Liver (tissue), 9 donors: ENCODE measurements around the gene MAP3K12. TPM values are rescaled to one million over a fixed set of nuclear protein-coding genes. Genes with fewer than 3 reads are reported as not detected.

ENCODE experiments used
- DNase-seq: peaks from one replicate; pipeline ENCODE4 v3.0.0-alpha.2; 2017; ENCODE audit warnings: low spot score
- H3K27ac ChIP-seq, 2 donors: one replicate each; pipeline ENCODE4 v1.7.0; 2013; ENCODE audit warnings: inconsistent platforms in 2 of 2, low read length in 2 of 2, control low read depth in 1 of 2, low read depth in 1 of 2, mild to moderate bottlenecking in 1 of 2
- H3K27me3 ChIP-seq, 4 donors: one replicate each; pipeline versions ENCODE4 v1.6.1 to v1.7.0; 2013; ENCODE audit warnings: low read length in 3 of 4, inconsistent platforms in 1 of 4, mild to moderate bottlenecking in 1 of 4, moderate library complexity in 1 of 4; ENCODE audit not compliant: control insufficient read depth in 4 of 4, insufficient read depth in 4 of 4
- H3K36me3 ChIP-seq, 4 donors: one replicate each; pipeline versions ENCODE4 v1.6.1 to v1.7.0; 2013; ENCODE audit warnings: low read length in 3 of 4, mild to moderate bottlenecking in 3 of 4, low read depth in 1 of 4, moderate library complexity in 1 of 4; ENCODE audit not compliant: control insufficient read depth in 4 of 4, insufficient read depth in 3 of 4
- H3K4me1 ChIP-seq, 4 donors: one replicate each; pipeline versions ENCODE4 v1.6.1 to v1.7.0; 2013; ENCODE audit warnings: low read length in 3 of 4, mild to moderate bottlenecking in 3 of 4, moderate library complexity in 1 of 4; ENCODE audit not compliant: control insufficient read depth in 4 of 4, insufficient read depth in 4 of 4
- H3K4me3 ChIP-seq, 3 donors: one replicate each; pipeline versions ENCODE4 v1.6.1 to v1.7.0; 2013; ENCODE audit warnings: low read length in 3 of 3, control low read depth in 1 of 3, low read depth in 1 of 3, mild to moderate bottlenecking in 1 of 3
- H3K9ac ChIP-seq, 2 donors: one replicate each; pipeline ENCODE4 v1.7.0; 2013; ENCODE audit warnings: low read length in 2 of 2, mild to moderate bottlenecking in 2 of 2, moderate library complexity in 2 of 2, control low read depth in 1 of 2, low read depth in 1 of 2
- H3K9me3 ChIP-seq, 4 donors: one replicate each; pipeline versions ENCODE4 v1.6.1 to v1.7.0; 2013; ENCODE audit warnings: low read length in 3 of 4; ENCODE audit not compliant: control insufficient read depth in 4 of 4
- ATF3 ChIP-seq: IDR thresholded peaks from 2 replicates; pipeline ENCODE4 v1.6.1; 2016; ENCODE audit warnings: antibody characterized with exemption
- EGR1 ChIP-seq, 2 donors: IDR thresholded peaks; 2 replicates each; pipeline ENCODE4 v1.6.1; 2016 to 2018; ENCODE audit warnings: antibody characterized with exemption in 2 of 2, low read depth in 2 of 2
- FOXA2 ChIP-seq: IDR thresholded peaks from 2 replicates; pipeline ENCODE4 v1.6.1; 2016; ENCODE audit warnings: antibody characterized with exemption
- GABPA ChIP-seq, 2 donors: IDR thresholded peaks in 1 of 2; conservative IDR thresholded peaks in 1 of 2; 2 replicates each; pipeline ENCODE4 v1.6.1; 2016; ENCODE audit warnings: antibody characterized with exemption in 2 of 2, mild to moderate bottlenecking in 1 of 2, moderate library complexity in 1 of 2
- HNF4G ChIP-seq: IDR thresholded peaks from 2 replicates; pipeline ENCODE4 v1.6.1; 2016; ENCODE audit warnings: antibody characterized with exemption
- JUND ChIP-seq, 2 donors: IDR thresholded peaks; 2 replicates each; pipeline ENCODE4 v1.6.1; 2016; ENCODE audit warnings: antibody characterized with exemption in 2 of 2
- MAX ChIP-seq: IDR thresholded peaks from 2 replicates; pipeline ENCODE4 v1.6.1; 2016; ENCODE audit warnings: antibody characterized with exemption
- NR2F2 ChIP-seq: IDR thresholded peaks from 2 replicates; pipeline ENCODE4 v1.6.1; 2016; ENCODE audit warnings: antibody characterized with exemption
- RAD21 ChIP-seq, 2 donors: IDR thresholded peaks; 2 replicates each; pipeline ENCODE4 v1.6.1; 2016; ENCODE audit warnings: antibody characterized with exemption in 2 of 2, mild to moderate bottlenecking in 2 of 2
- REST ChIP-seq: IDR thresholded peaks from 2 replicates; pipeline ENCODE4 v1.6.1; 2016; ENCODE audit warnings: antibody characterized with exemption, mild to moderate bottlenecking
- RXRA ChIP-seq, 2 donors: IDR thresholded peaks; 2 replicates each; pipeline ENCODE4 v1.6.1; 2017 to 2018; ENCODE audit warnings: antibody characterized with exemption in 2 of 2, mild to moderate bottlenecking in 1 of 2
- SP1 ChIP-seq: IDR thresholded peaks from 2 replicates; pipeline ENCODE4 v1.6.1; 2018; ENCODE audit warnings: antibody characterized with exemption, mild to moderate bottlenecking
- TAF1 ChIP-seq: conservative IDR thresholded peaks from 2 replicates; pipeline ENCODE4 v1.6.1; 2016; ENCODE audit warnings: antibody characterized with exemption, mild to moderate bottlenecking
- YY1 ChIP-seq: IDR thresholded peaks from 2 replicates; pipeline ENCODE4 v1.6.1; 2016; ENCODE audit warnings: antibody characterized with exemption, mild to moderate bottlenecking
- WGBS: extraction: QIAGEN DNeasy Blood & Tissue Kit; methylation state at CpG from one replicate; pipeline ENCODE4 v1.1.7; 2013; 5-methylcytosine and 5-hydroxymethylcytosine counted together
- polyA plus RNA-seq, 2 donors: library from polyadenylated mRNA; stranded (reverse) in 1 of 2; unstranded in 1 of 2; fragments of 200-250 nt in 1 of 2; fragments of >200 nt in 1 of 2; fragmentation: Nextera tagmentation in 1 of 2; extraction: Ambion mirVana in 1 of 2; gene quantifications; one replicate each; pipeline versions ENCODE4 v1.2.1 to v1.2.3, GENCODE V29; 2013 to 2015
- total RNA-seq, 2 donors: library from RNA; depleted of rRNA; stranded (reverse); fragments of >200 nt; gene quantifications; one replicate each; pipeline ENCODE4 v1.2.3, GENCODE V29; 2014
- TF ChIP-seq, protein P1 (sequence below): IDR thresholded peaks from 2 replicates; pipeline ENCODE4 v1.6.1; 2016; ENCODE audit warnings: antibody characterized with exemption
- TF ChIP-seq, protein P2 (sequence below): fragments of 150-350 bp; IDR thresholded peaks from 2 replicates; pipeline ENCODE4 v1.5.1; 2017; ENCODE audit warnings: improper control_type of control experiment, low read depth, low read length; ENCODE audit not compliant: missing input control
- donor health status: healthy.
- donor health status: healthy.
- donor health status: healthy.
- donor health status: healthy.
- donor health status: healthy.

MAP3K12 gene
- total and polyA plus RNA-seq, 4 donors, result 0.53 to 2.4 (median 1.5) TPM

GRCh38 chr12:53465679-53466078 is 33.6 kb downstream of the MAP3K12 start:
- H3K27ac ChIP-seq, result no peak overlapping the region
- peaks cover 0 to 6% (median 6%) of the 10 kb centered on the region in 4 donors for H3K4me1 ChIP-seq

GRCh38 chr12:53464685-53465418 is 34.4 kb downstream of the MAP3K12 start:
- no peak for DNase-seq
- H3K4me3 ChIP-seq, result no peak overlapping the region
- no peak overlapping the region for H3K27ac ChIP-seq
- H3K36me3 ChIP-seq, result peaks cover 34 to 99% (median 95%) of the 10 kb centered on the region in 4 donors
- no peaks in the 10 kb centered on the region for H3K9me3 ChIP-seq
- TF ChIP-seq TAF1 (no peak), ATF3 (no peak), RAD21 (IDR thresholded peaks at IDR 0.05) (no peak), HNF4G (no peak), GABPA (IDR thresholded peaks at IDR 0.05 in 1 of 2, conservative IDR thresholded peaks at IDR 0.05 in 1 of 2) (no peak), SP1 (no peak), RXRA (IDR thresholded peaks at IDR 0.05) (no peak), FOXA2 (no peak), NR2F2 (no peak), YY1 (no peak), REST (no peak), JUND (IDR thresholded peaks at IDR 0.05) (no peak)
- TF ChIP-seq, protein P1, sequence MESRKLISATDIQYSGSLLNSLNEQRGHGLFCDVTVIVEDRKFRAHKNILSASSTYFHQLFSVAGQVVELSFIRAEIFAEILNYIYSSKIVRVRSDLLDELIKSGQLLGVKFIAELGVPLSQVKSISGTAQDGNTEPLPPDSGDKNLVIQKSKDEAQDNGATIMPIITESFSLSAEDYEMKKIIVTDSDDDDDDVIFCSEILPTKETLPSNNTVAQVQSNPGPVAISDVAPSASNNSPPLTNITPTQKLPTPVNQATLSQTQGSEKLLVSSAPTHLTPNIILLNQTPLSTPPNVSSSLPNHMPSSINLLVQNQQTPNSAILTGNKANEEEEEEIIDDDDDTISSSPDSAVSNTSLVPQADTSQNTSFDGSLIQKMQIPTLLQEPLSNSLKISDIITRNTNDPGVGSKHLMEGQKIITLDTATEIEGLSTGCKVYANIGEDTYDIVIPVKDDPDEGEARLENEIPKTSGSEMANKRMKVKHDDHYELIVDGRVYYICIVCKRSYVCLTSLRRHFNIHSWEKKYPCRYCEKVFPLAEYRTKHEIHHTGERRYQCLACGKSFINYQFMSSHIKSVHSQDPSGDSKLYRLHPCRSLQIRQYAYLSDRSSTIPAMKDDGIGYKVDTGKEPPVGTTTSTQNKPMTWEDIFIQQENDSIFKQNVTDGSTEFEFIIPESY, result no peak
- no peaks in the 10 kb centered on the region for H3K27me3 ChIP-seq
- 95% methylated on average over 11 of the region's 11 CpGs for whole genome bisulfite sequencing
- no peak overlapping the region for H3K9ac ChIP-seq
- peaks cover 0 to 6% (median 6%) of the 10 kb centered on the region in 4 donors for H3K4me1 ChIP-seq

More at GRCh38 chr12:53465679-53466078, 33.6 kb downstream of the MAP3K12 start:
- 72% methylated on average over 2 of the region's 2 CpGs for WGBS
- Histone ChIP-seq H3K27me3 (no peaks in the 10 kb centered on the region), H3K9me3 (no peaks in the 10 kb centered on the region), H3K4me3 (no peak overlapping the region), H3K9ac (no peak overlapping the region), H3K36me3 (peaks cover 27 to 99% (median 93%) of the 10 kb centered on the region in 4 donors)
- no peak for DNase-seq
- no peak for TF ChIP-seq RXRA (IDR thresholded peaks at IDR 0.05)
- no peak for TF ChIP-seq EGR1 (IDR thresholded peaks at IDR 0.05; ENCODE audit: low read depth in 2 of 2)
- no peak for TF ChIP-seq RAD21 (IDR thresholded peaks at IDR 0.05)
- no peak for TF ChIP-seq MAX
- TF ChIP-seq, protein P2, sequence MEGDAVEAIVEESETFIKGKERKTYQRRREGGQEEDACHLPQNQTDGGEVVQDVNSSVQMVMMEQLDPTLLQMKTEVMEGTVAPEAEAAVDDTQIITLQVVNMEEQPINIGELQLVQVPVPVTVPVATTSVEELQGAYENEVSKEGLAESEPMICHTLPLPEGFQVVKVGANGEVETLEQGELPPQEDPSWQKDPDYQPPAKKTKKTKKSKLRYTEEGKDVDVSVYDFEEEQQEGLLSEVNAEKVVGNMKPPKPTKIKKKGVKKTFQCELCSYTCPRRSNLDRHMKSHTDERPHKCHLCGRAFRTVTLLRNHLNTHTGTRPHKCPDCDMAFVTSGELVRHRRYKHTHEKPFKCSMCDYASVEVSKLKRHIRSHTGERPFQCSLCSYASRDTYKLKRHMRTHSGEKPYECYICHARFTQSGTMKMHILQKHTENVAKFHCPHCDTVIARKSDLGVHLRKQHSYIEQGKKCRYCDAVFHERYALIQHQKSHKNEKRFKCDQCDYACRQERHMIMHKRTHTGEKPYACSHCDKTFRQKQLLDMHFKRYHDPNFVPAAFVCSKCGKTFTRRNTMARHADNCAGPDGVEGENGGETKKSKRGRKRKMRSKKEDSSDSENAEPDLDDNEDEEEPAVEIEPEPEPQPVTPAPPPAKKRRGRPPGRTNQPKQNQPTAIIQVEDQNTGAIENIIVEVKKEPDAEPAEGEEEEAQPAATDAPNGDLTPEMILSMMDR, result no peak
- no peak for TF ChIP-seq TAF1
